Endothelial cell of umbilical vein (primary cell): ENCODE data around the gene CLEC4M. TPM values are rescaled to one million over a fixed set of nuclear protein-coding genes. Genes with fewer than 3 reads are reported as not detected.

Source experiments
- BruUV-seq: library from RNA; stranded (reverse); fragments of 400-500 nt; replicated peaks from 2 replicates; lab custom pipeline; 2021; lab: Mats Ljungman, UMichigan
- CTCF ChIA-PET: fragments of 300-600, 350-600 bp; sonication (Branson Sonifier 250); formaldehyde crosslinking; loops from one replicate; lab custom pipeline; 2021; ENCODE audit warnings: antibody characterized with exemption, inconsistent platforms; lab: Charles Lee
- POLR2A ChIA-PET: fragments of 300-600, 350-600 bp; sonication (Branson Sonifier 250); formaldehyde crosslinking; loops from one replicate; lab custom pipeline; 2021; ENCODE audit warnings: antibody characterized with exemption, inconsistent platforms; lab: Charles Lee
- DNase-seq: peaks from one replicate; pipeline ENCODE4 v3.0.0-alpha.2; 2011; ENCODE audit warnings: low read depth, low spot score
- FAIRE-seq: peaks from 2 replicates; lab custom pipeline; 2011; peaks lifted over from hg19 to GRCh38; lab: Jason Lieb, UNC
- H2AFZ ChIP-seq: 2 replicates; pipeline ENCODE4 v1.6.0; 2012; ENCODE audit warnings: low read depth, low read length, control low read depth, inconsistent platforms
- H3K27ac ChIP-seq: 2 replicates; pipeline ENCODE4 v1.5.1; 2011; ENCODE audit warnings: low read depth, mild to moderate bottlenecking, control low read depth, low read length, moderate library complexity; ENCODE audit not compliant: insufficient read depth
- H3K27me3 ChIP-seq, 2 experiments: 2 replicates each; pipeline versions ENCODE4 v1.6.0 to v1.6.1; 2011; ENCODE audit warnings: low read length in 2 of 2, mixed read lengths in 1 of 2; ENCODE audit not compliant: control insufficient read depth in 2 of 2, insufficient read depth in 2 of 2
- H3K36me3 ChIP-seq, 2 experiments: 2 replicates in 1 of 2; 3 replicates in 1 of 2; pipeline ENCODE4 v1.5.1; 2011; ENCODE audit warnings: low read length in 2 of 2, mild to moderate bottlenecking in 1 of 2, moderate library complexity in 1 of 2; ENCODE audit not compliant: control insufficient read depth in 2 of 2, insufficient read depth in 2 of 2; ENCODE audit errors: extremely low read depth in 1 of 2
- H3K4me1 ChIP-seq: 3 replicates; pipeline ENCODE4 v1.5.1; 2011; ENCODE audit warnings: mild to moderate bottlenecking, low read length; ENCODE audit not compliant: control insufficient read depth, insufficient read depth; ENCODE audit errors: extremely low read depth
- H3K4me2 ChIP-seq: 2 replicates; pipeline ENCODE4 v1.6.1; 2011; ENCODE audit warnings: low read length, control low read depth, mixed read lengths; ENCODE audit not compliant: insufficient read depth
- H3K4me3 ChIP-seq, 3 experiments: fragments of 200-600 bp in 1 of 3; sonication (generic), shearing (Covaris generic) in 1 of 3; replicated peaks in 1 of 3; 2 replicates each; pipeline ENCODE4 v1.5.1; 2011 to 2016; ENCODE audit warnings: control low read depth in 3 of 3, low read length in 3 of 3, mild to moderate bottlenecking in 2 of 3, inconsistent platforms in 1 of 3, low read depth in 1 of 3, moderate library complexity in 1 of 3; ENCODE audit not compliant: insufficient read depth in 1 of 3
- H3K79me2 ChIP-seq: 2 replicates; pipeline ENCODE4 v1.6.0; 2012; ENCODE audit warnings: low read length, inconsistent platforms; ENCODE audit not compliant: control insufficient read depth, insufficient read depth
- H3K9ac ChIP-seq: replicated peaks from 2 replicates; pipeline ENCODE3; 2011; ENCODE audit warnings: low read length, control low read depth; ENCODE audit not compliant: insufficient read depth; ENCODE audit errors: extremely low read depth
- H3K9me1 ChIP-seq: replicated peaks from 3 replicates; pipeline ENCODE4 v1.6.0; 2011; ENCODE audit warnings: mild to moderate bottlenecking, low read length; ENCODE audit not compliant: control insufficient read depth, insufficient read depth; ENCODE audit errors: extremely low read depth
- H3K9me3 ChIP-seq: replicated peaks from 2 replicates; pipeline ENCODE4 v1.5.1; 2012; ENCODE audit warnings: low read length, inconsistent platforms; ENCODE audit not compliant: control insufficient read depth, insufficient read depth
- H4K20me1 ChIP-seq: replicated peaks from 2 replicates; pipeline ENCODE3; 2011; ENCODE audit warnings: mild to moderate bottlenecking, low read length; ENCODE audit not compliant: control insufficient read depth, insufficient read depth; ENCODE audit errors: extremely low read depth
- CTCF ChIP-seq, 2 donors: IDR thresholded peaks; 1 replicate in 1 of 2; 2 replicates in 1 of 2; pipeline ENCODE4 v1.5.1; 2011; ENCODE audit warnings: low read length in 2 of 2, mild to moderate bottlenecking in 2 of 2, moderate library complexity in 2 of 2, control low read depth in 1 of 2, inconsistent platforms in 1 of 2, low read depth in 1 of 2; ENCODE audit not compliant: insufficient read depth in 1 of 2; ENCODE audit errors: extremely low read depth in 1 of 2
- EZH2 ChIP-seq: IDR thresholded peaks from 2 replicates; pipeline ENCODE4 v1.6.1; 2012; ENCODE audit warnings: borderline replicate concordance, low read depth, mild to moderate bottlenecking, moderate library complexity, low read length, inconsistent platforms; ENCODE audit not compliant: severe bottlenecking
- FOS ChIP-seq: IDR thresholded peaks from 2 replicates; pipeline ENCODE4 v1.6.1; 2011; ENCODE audit warnings: mild to moderate bottlenecking, low read length, moderate library complexity, borderline replicate concordance; ENCODE audit not compliant: insufficient read depth
- GATA2 ChIP-seq: IDR thresholded peaks from 2 replicates; pipeline ENCODE4 v1.7.0; 2011; ENCODE audit warnings: low read depth, mild to moderate bottlenecking, moderate library complexity, mixed read lengths, low read length; ENCODE audit not compliant: insufficient read length, insufficient read depth
- JUN ChIP-seq: IDR thresholded peaks from 2 replicates; pipeline ENCODE4 v1.6.1; 2011; ENCODE audit warnings: borderline replicate concordance, low read depth; ENCODE audit not compliant: insufficient read length, insufficient read depth
- MAX ChIP-seq: IDR thresholded peaks from 2 replicates; pipeline ENCODE4 v1.6.1; 2011; ENCODE audit not compliant: insufficient read depth, insufficient read length
- MYC ChIP-seq: IDR thresholded peaks from one replicate; pipeline ENCODE4 v1.6.1; 2011; ENCODE audit warnings: mild to moderate bottlenecking, low read depth, low read length
- POLR2A ChIP-seq: IDR thresholded peaks from 2 replicates; pipeline ENCODE4 v1.6.1; 2012; ENCODE audit warnings: low read depth, mild to moderate bottlenecking, control low read depth, low read length
- POLR2AphosphoS5 ChIP-seq: IDR thresholded peaks from 2 replicates; pipeline ENCODE4 v1.6.1; 2012; ENCODE audit warnings: low read depth, mild to moderate bottlenecking, control low read depth, low read length, moderate library complexity; ENCODE audit not compliant: insufficient read depth
- dilution Hi-C: fragments of 300-500 bp; cut with MboI; formaldehyde crosslinking; loops from one replicate; pipeline ENCODE4 v1.15.0; 2019; ENCODE audit warnings: low sequenced_read_pairs; ENCODE audit not compliant: extremely low pct_ligation_motif_present
- intact Hi-C: fragments of 100-400 bp; cut with micrococcal nuclease; formaldehyde crosslinking; loops from one replicate; pipeline ENCODE4 v1.10.0; 2022
- polyA plus RNA-seq, 4 experiments: library from polyadenylated mRNA; depleted of rRNA in 3 of 4; stranded (reverse) in 3 of 4; unstranded in 1 of 4; fragments of >200 nt; gene quantifications; 2 replicates each; pipeline versions ENCODE4 v1.2.1 to v1.2.3, GENCODE V29; 2011 to 2012; ENCODE audit warnings: missing spikeins in 1 of 4
- total RNA-seq: library from RNA; stranded (reverse); gene quantifications from 2 replicates; pipeline ENCODE4 v1.2.3, GENCODE V29; 2021

Gene CLEC4M
- total and polyA plus RNA-seq, 2 donors (not counting 3 experiments of a cell fraction or from before 2014, with no cell fraction given) = 0.46 to 1.0 TPM

GRCh38 chr19:7740682-7741054 lies 22.4 kb upstream of the CLEC4M start:
- CTCF ChIA-PET = interaction anchor here (0.7 kb wide), 1 partner anchor 59 kb away, joined by 3 read pairs; no protein-coding TSS in a partner anchor
- no TSS peak for BruUV-seq
- Histone ChIP-seq H3K4me1 (no peaks in the 10 kb centered on the region), H3K79me2 (no peaks in the 10 kb centered on the region), H3K36me3 (no peaks in the 10 kb centered on the region), H3K4me2 (no peak overlapping the region), H3K9me1 (no peaks in the 10 kb centered on the region), H3K4me3 (no peak overlapping the region), H3K27ac (no peak overlapping the region), H4K20me1 (no peaks in the 10 kb centered on the region), H3K27me3 (peaks cover 0 to 5% of the 10 kb centered on the region in 2 experiments), H3K9me3 (no peaks in the 10 kb centered on the region), H3K9ac (no peak overlapping the region), H2AFZ (no peak overlapping the region)
- dilution Hi-C loops = no loop called here
- FAIRE-seq (no peak), DNase-seq (no peak)
- intact Hi-C loops = no loop called here
- POLR2A ChIA-PET = no interaction called here
- TF ChIP-seq JUN (no peak), MYC (no peak), FOS (no peak), CTCF (IDR thresholded peaks at IDR 0.05; ENCODE audit: extremely low read depth in 1 of 2, insufficient read depth in 1 of 2, low read depth in 1 of 2, low read length in 2 of 2) (no peak), POLR2AphosphoS5 (no peak), POLR2A (no peak), EZH2 (no peak), MAX (no peak), GATA2 (no peak)
